Measurements from ENCODE around the gene RNF182.

DNA sequence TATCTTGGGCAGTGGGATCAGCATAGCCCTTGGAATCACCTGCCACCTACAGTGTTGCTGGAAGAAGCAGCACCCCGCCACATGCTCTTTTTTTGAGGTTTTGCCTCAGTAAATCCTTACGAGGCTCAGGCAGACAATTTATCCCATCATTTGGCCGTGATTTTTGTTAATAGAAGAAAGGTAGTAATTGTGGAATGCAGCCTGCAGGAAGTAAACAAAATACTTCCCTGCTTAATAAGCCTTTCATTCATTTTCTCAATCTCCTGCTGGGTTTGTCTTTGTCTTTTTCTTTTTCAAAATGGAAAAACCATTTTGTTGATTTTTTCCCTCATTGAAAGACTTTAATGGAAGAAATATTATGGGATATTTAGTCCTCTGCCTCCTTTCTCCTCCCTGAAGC is 99.1 kb downstream of the RNF182 start:
- TF ChIP-seq, protein P1, sequence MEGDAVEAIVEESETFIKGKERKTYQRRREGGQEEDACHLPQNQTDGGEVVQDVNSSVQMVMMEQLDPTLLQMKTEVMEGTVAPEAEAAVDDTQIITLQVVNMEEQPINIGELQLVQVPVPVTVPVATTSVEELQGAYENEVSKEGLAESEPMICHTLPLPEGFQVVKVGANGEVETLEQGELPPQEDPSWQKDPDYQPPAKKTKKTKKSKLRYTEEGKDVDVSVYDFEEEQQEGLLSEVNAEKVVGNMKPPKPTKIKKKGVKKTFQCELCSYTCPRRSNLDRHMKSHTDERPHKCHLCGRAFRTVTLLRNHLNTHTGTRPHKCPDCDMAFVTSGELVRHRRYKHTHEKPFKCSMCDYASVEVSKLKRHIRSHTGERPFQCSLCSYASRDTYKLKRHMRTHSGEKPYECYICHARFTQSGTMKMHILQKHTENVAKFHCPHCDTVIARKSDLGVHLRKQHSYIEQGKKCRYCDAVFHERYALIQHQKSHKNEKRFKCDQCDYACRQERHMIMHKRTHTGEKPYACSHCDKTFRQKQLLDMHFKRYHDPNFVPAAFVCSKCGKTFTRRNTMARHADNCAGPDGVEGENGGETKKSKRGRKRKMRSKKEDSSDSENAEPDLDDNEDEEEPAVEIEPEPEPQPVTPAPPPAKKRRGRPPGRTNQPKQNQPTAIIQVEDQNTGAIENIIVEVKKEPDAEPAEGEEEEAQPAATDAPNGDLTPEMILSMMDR (IDR thresholded peaks at IDR 0.05) = no peak
- no peak for TF ChIP-seq POLR2A (IDR thresholded peaks at IDR 0.05)

All from uterus (tissue), 2 donors.